Thyroid gland (tissue), 4 donors: ENCODE data around the gene DHRS1. TPM values are rescaled to one million over a fixed set of nuclear protein-coding genes. Genes with fewer than 3 reads are reported as not detected.

ENCODE experiments used
- DNase-seq, 2 donors: peaks; one replicate each; pipeline ENCODE4 v3.0.0-alpha.2; 2019
- H3K27ac ChIP-seq, 3 donors: fragments of 200-600 bp; sonication (generic); 1 replicate in 2 of 3; 2 replicates in 1 of 3; pipeline ENCODE4 v1.5.1; 2016 to 2019; ENCODE audit warnings: mild to moderate bottlenecking in 1 of 3, moderate library complexity in 1 of 3
- H3K27me3 ChIP-seq: fragments of 200-600 bp; sonication (generic); one replicate; pipeline ENCODE4 v1.5.1; 2019
- H3K36me3 ChIP-seq, 2 donors: fragments of 200-600 bp; sonication (generic); one replicate each; pipeline ENCODE4 v1.5.1; 2016 to 2019
- H3K4me1 ChIP-seq, 2 donors: fragments of 200-600 bp; sonication (generic); one replicate each; pipeline ENCODE4 v1.5.1; 2017 to 2019
- H3K4me3 ChIP-seq, 3 donors: fragments of 200-600 bp; sonication (generic); replicated peaks in 1 of 3; 1 replicate in 2 of 3; 2 replicates in 1 of 3; pipeline ENCODE4 v1.5.1; 2016; ENCODE audit warnings: mild to moderate bottlenecking in 1 of 3
- H3K9me3 ChIP-seq: fragments of 200-600 bp; sonication (generic); one replicate; pipeline ENCODE4 v1.5.1; 2017
- CTCF ChIP-seq, 6 experiments: fragments of 200-600 bp in 3 of 6; fragments of 450-650 bp in 3 of 6; sonication (generic) in 3 of 6; IDR thresholded peaks; one replicate each; pipeline ENCODE4 v1.5.1; 2016 to 2019; ENCODE audit warnings: antibody characterized with exemption in 6 of 6, mild to moderate bottlenecking in 2 of 6, inconsistent platforms in 1 of 6, moderate library complexity in 1 of 6
- POLR2A ChIP-seq, 2 donors: fragments of 450-650 bp; IDR thresholded peaks; one replicate each; pipeline ENCODE4 v1.6.1; 2017; ENCODE audit warnings: antibody characterized with exemption in 2 of 2, mild to moderate bottlenecking in 2 of 2, moderate library complexity in 1 of 2
- WGBS, 2 donors: methylation state at CpG; one replicate each; pipeline ENCODE4 v1.1.5; 2017; 5-methylcytosine and 5-hydroxymethylcytosine counted together
- intact Hi-C: fragments of 100-400 bp; cut with DNase I; formaldehyde crosslinking; loops from one replicate; pipeline ENCODE4 v1.15.1; 2023
- total RNA-seq, 4 donors: library from RNA; depleted of rRNA; stranded (reverse); fragments of >200 nt; gene quantifications; one replicate each; pipeline ENCODE4 v1.2.3, GENCODE V29; 2016

DHRS1 gene
- total RNA-seq, 4 donors from 2014 or later, result 35.2 to 59.3 (median 38.3) TPM

- DNase-seq, result no peak
- H3K4me3 ChIP-seq, result peak within 1 kb of the TSS in 1 of 3 donors; percentile 35
- peak within 1 kb of the TSS; percentile 82 to 89 (median 84) for H3K27ac ChIP-seq
- peaks cover 19 to 52% of the 10 kb centered on the region in 2 donors for H3K4me1 ChIP-seq
- 78 to 81% methylated on average over 5 of the region's 5 CpGs for WGBS, 2 donors
- peaks cover 16 to 17% of the 10 kb centered on the region in 2 donors for H3K36me3 ChIP-seq
- TF ChIP-seq CTCF (IDR thresholded peaks at IDR 0.05) (no peak), POLR2A (IDR thresholded peaks at IDR 0.05) (no peak)
- no peaks in the 10 kb centered on the region for H3K27me3 ChIP-seq
- intact Hi-C loops, result no loop called here
- H3K9me3 ChIP-seq, result no peaks in the 10 kb centered on the region
These were observed 10.1 kb upstream of the DHRS1 start, which contains the start of gene LTB4R2 for GRCh38 chr14:24309538-24310264. Gene LTB4R2 (plus strand): TSS chr14:24310140. CDS start chr14:24310665, 525 bp downstream.

- H3K36me3 ChIP-seq, result peaks cover 28 to 29% of the 10 kb centered on the region in 2 donors
- H3K4me3 ChIP-seq, result no peak overlapping the region
- no peak for TF ChIP-seq POLR2A (IDR thresholded peaks at IDR 0.05)
- TF ChIP-seq CTCF (IDR thresholded peaks at IDR 0.05), result no peak
- no peak for DNase-seq
- 82 to 94% methylated on average over 7 of the region's 7 CpGs for WGBS, 2 donors
- H3K27me3 ChIP-seq, result no peaks in the 10 kb centered on the region
- intact Hi-C loops, result no loop called here
- no peaks in the 10 kb centered on the region for H3K9me3 ChIP-seq
- H3K4me1 ChIP-seq, result peaks cover 19 to 45% of the 10 kb centered on the region in 2 donors
- H3K27ac ChIP-seq, result no peak overlapping the region
These were observed 9.0 kb upstream of the DHRS1 start for GRCh38 chr14:24308342-24309124.

- 61 to 67% methylated on average over 6 of the region's 6 CpGs for WGBS, 2 donors
- Histone ChIP-seq H3K27me3 (no peaks in the 10 kb centered on the region), H3K9me3 (no peaks in the 10 kb centered on the region), H3K27ac (no peak within 1 kb of the TSS), H3K4me1 (peaks cover 19 to 41% of the 10 kb centered on the region in 2 donors), H3K36me3 (peaks cover 34 to 35% of the 10 kb centered on the region in 2 donors), H3K4me3 (no peak within 1 kb of the TSS)
- peak; percentile 48 to 60 for DNase-seq
- TF ChIP-seq POLR2A (IDR thresholded peaks at IDR 0.05) (no peak), CTCF (IDR thresholded peaks at IDR 0.05) (peak; percentile 66 to 93 (median 80))
- intact Hi-C loops, result no loop called here
These were observed 8.2 kb upstream of the DHRS1 start, which contains the start of gene CIDEB for GRCh38 chr14:24307575-24308341. Gene CIDEB (minus strand): TSS chr14:24307977. CDS start chr14:24307858, 119 bp downstream.

GRCh38 chr14:24307156-24307574 is 7.6 kb upstream of the DHRS1 start:
- Histone ChIP-seq H3K27ac (no peak overlapping the region), H3K27me3 (no peaks in the 10 kb centered on the region), H3K4me3 (no peak overlapping the region), H3K4me1 (peaks cover 17 to 35% of the 10 kb centered on the region in 2 donors), H3K36me3 (peaks cover 40 to 41% of the 10 kb centered on the region in 2 donors), H3K9me3 (no peaks in the 10 kb centered on the region)
- WGBS, 2 donors, result 86 to 88% methylated on average over 11 of the region's 11 CpGs
- no peak for TF ChIP-seq POLR2A (IDR thresholded peaks at IDR 0.05)
- no peak for TF ChIP-seq CTCF (IDR thresholded peaks at IDR 0.05)
- DNase-seq, result no peak
- intact Hi-C loops, result no loop called here
